DOHH2 (cell line): Measurements from ENCODE around the gene ZNF518B.

Source experiments
- CTCF ChIP-seq: fragments of 200-600 bp; sonication (generic); IDR thresholded peaks from one replicate; pipeline ENCODE4 v1.5.1; 2014; ENCODE audit warnings: antibody characterized with exemption, mild to moderate bottlenecking, low read depth, low read length; ENCODE audit not compliant: poor library complexity, severe bottlenecking
- EZH2phosphoT487 ChIP-seq: fragments of 200-600 bp; sonication (generic); IDR thresholded peaks from 2 replicates; pipeline ENCODE4 v1.6.1; 2017; ENCODE audit warnings: borderline replicate concordance, mild to moderate bottlenecking, antibody characterized with exemption, low read length, moderate library complexity, mixed read lengths

- TF ChIP-seq EZH2phosphoT487 (no peak), CTCF (no peak)
Observed at GRCh38 chr4:10416441-10416840, 40.8 kb downstream of the ZNF518B start.
